BJ (cell line): ENCODE results near the gene GTPBP8. TPM values are rescaled to one million over a fixed set of nuclear protein-coding genes. Genes with fewer than 3 reads are reported as not detected.
A peak's percentile ranks its signal among the peaks of the same experiment; 100 is the strongest.

Experiments
- CTCF ChIA-PET: fragments of 350-600 bp; formaldehyde crosslinking; extraction: SDS; loops from one replicate; lab custom pipeline; 2021; ENCODE audit warnings: antibody characterized with exemption, inconsistent platforms; lab: Yijun Ruan, JAX
- POLR2A ChIA-PET: fragments of 300-600 bp; sonication (Branson Sonifier 250); formaldehyde crosslinking; extraction: SDS; loops from one replicate; lab custom pipeline; 2021; ENCODE audit warnings: antibody characterized with exemption; lab: Charles Lee
- DNase-seq: peaks from one replicate; pipeline ENCODE4 v3.0.0-alpha.2; 2011; ENCODE audit warnings: low read depth
- H3K27me3 ChIP-seq: 2 replicates; pipeline ENCODE4 v1.6.0; 2011; ENCODE audit warnings: low read length; ENCODE audit not compliant: control insufficient read depth, insufficient read depth
- H3K36me3 ChIP-seq: 2 replicates; pipeline ENCODE4 v1.5.1; 2011; ENCODE audit warnings: low read length; ENCODE audit not compliant: control insufficient read depth, insufficient read depth
- H3K4me3 ChIP-seq: 2 replicates; pipeline ENCODE4 v1.5.1; 2011; ENCODE audit warnings: low read depth, mild to moderate bottlenecking, control low read depth, low read length
- CTCF ChIP-seq: IDR thresholded peaks from 2 replicates; pipeline ENCODE4 v1.5.1; 2011; ENCODE audit warnings: low read depth, mild to moderate bottlenecking, control low read depth, inconsistent platforms, low read length, moderate library complexity; ENCODE audit not compliant: insufficient read depth
- polyA plus RNA-seq: library from polyadenylated mRNA; depleted of rRNA; stranded (reverse); fragments of >200 nt; gene quantifications from 2 replicates; pipeline ENCODE4 v1.2.3, GENCODE V29; 2011

Gene GTPBP8
- polyA plus RNA-seq, 1 experiment = 16.7 TPM

- no peak for TF ChIP-seq CTCF
- peak; percentile 69 for DNase-seq
- CTCF ChIA-PET = interaction anchor here (0.9 to 3.8 kb wide), 6 partner anchors 11 to 437 kb away, joined by 3 to 19 read pairs (median 5); no protein-coding TSS in a partner anchor
- POLR2A ChIA-PET = interaction anchor here (0.6 to 1.6 kb wide), 2 partner anchors 10 to 403 kb away, joined by 5 to 21 read pairs; no protein-coding TSS in a partner anchor
- no peaks in the 10 kb centered on the region for H3K27me3 ChIP-seq
- peak overlapping the region; percentile 65 for H3K4me3 ChIP-seq
- H3K36me3 ChIP-seq = no peaks in the 10 kb centered on the region; the same call in 1 of the 2 replicates
Measured at GRCh38 chr3:113019182-113020137, 28.7 kb downstream of the GTPBP8 start.

DNA sequence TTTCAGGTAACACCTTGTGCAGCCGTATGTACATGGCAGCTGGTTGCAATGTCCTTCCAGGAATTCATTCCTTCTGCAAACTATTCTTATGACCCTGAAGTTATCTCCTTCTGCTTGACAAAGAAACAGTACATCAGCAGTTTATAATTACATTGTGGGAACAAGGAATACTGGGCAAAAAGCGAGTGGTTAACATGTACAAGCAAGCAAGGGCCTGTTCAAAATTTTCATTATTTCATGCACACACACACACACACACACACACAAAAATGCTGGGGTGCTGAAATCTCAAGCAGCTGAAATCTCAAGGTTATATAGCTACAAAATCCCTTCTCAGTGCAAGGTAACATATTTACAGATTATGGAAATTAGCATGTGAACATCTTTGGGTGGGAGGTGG lies 30.7 kb downstream of the GTPBP8 start:
- no peak for DNase-seq
- POLR2A ChIA-PET = no interaction called here
- CTCF ChIA-PET = interaction anchor here (1.0 to 3.8 kb wide), 2 partner anchors 14 to 16 kb away, joined by 3 to 14 read pairs; no protein-coding TSS in a partner anchor
- TF ChIP-seq CTCF = no peak
- Histone ChIP-seq H3K36me3 (no peaks in the 10 kb centered on the region; the same call in 1 of the 2 replicates), H3K27me3 (no peaks in the 10 kb centered on the region), H3K4me3 (no peak overlapping the region)

DNA sequence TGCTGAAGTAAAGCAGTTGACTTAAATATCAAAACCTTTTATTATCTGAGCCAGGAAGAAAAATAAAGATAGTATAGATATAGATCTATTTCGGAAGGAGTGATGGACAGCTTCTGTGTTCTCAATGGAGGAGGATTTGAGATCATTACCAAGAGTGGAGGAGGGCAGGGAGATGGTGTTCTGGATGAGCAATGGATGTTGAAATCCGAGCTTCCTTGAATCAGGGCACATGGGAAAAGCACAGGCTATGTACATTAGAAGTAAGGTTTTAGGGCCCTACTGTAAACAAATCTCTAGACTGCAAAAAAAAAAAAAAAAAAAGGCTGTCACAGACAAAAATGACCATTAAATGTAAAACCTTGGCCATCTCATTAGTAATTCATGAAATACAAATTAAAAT lies 43.2 kb downstream of the GTPBP8 start:
- no peak overlapping the region for H3K4me3 ChIP-seq
- no peak for DNase-seq
- CTCF ChIA-PET = interaction anchor here (0.7 to 4.4 kb wide), 4 partner anchors 15 to 452 kb away, joined by 3 to 32 read pairs (median 9); a partner anchor contains a TSS
- no peaks in the 10 kb centered on the region for H3K27me3 ChIP-seq
- H3K36me3 ChIP-seq = no peaks in the 10 kb centered on the region
- TF ChIP-seq CTCF = no peak
- POLR2A ChIA-PET = no interaction called here

DNA sequence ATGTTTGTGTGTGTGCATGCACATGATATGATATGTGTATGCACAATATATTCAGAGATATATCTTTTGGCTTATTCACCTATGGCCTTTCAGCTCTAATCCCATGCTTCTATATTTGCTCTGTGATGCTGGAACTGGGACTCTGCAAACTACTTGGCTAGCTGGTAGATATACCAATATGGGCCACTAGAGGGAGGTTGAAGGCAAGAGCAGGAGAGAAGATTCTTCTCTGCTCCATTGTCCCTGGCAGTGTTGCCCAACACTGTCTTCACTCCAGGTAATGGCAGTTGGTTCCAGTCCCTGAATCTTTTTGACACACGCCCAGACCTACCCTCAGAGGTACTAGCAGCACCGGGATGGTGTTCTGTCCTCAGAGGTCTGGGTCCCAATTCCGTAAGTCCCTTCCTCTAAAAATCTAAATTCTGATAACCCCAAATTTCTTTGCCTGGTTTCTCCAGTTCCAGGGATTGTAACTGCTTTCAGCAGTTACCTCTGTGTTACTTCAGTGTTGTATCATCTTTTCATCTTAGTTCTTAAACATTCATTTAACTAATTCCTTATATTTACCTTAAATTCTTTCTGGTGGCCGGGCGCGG lies 44.7 kb downstream of the GTPBP8 start:
- DNase-seq = no peak
- Histone ChIP-seq H3K36me3 (no peaks in the 10 kb centered on the region), H3K27me3 (no peaks in the 10 kb centered on the region), H3K4me3 (no peak overlapping the region)
- peak; percentile 93 for TF ChIP-seq CTCF
- CTCF ChIA-PET = interaction anchor here (0.5 to 4.4 kb wide), 27 partner anchors 9 to 607 kb away, joined by 3 to 32 read pairs (median 3); a partner anchor contains a TSS
- POLR2A ChIA-PET = no interaction called here

GRCh38 chr3:113038328-113038727 lies 47.5 kb downstream of the GTPBP8 start:
- ChIA-PET CTCF (no interaction called here), POLR2A (no interaction called here)
- no peak for DNase-seq
- Histone ChIP-seq H3K27me3 (0 out of 2 replicates have a peak, but pooled peaks cover 1% of the 10 kb centered on the region), H3K36me3 (no peaks in the 10 kb centered on the region), H3K4me3 (no peak overlapping the region)
- no peak for TF ChIP-seq CTCF
